Neuronal stem cell (in vitro differentiated cells): Measurements from ENCODE around the gene MIB2.
"Not testable (repeated sequence)": the region's sequence is repeated elsewhere in the genome, so short reads cannot be mapped to it uniquely, and the experiment has no call there.

ENCODE experiments used
- DNase-seq: peaks from one replicate; pipeline ENCODE4 v3.0.0-alpha.2; 2013; ENCODE audit warnings: low spot score
- H2AFZ ChIP-seq: one replicate; pipeline ENCODE4 v1.6.1; 2013; ENCODE audit warnings: mild to moderate bottlenecking, low read length, inconsistent platforms
- H2AK5ac ChIP-seq: 2 replicates; pipeline ENCODE4 v1.6.1; 2013; ENCODE audit warnings: low read depth, mild to moderate bottlenecking, inconsistent platforms, low read length, moderate library complexity, mixed read lengths
- H2BK120ac ChIP-seq: 2 replicates; pipeline ENCODE4 v1.6.1; 2013; ENCODE audit warnings: low read depth, mild to moderate bottlenecking, inconsistent platforms, low read length, moderate library complexity, mixed read lengths
- H2BK12ac ChIP-seq: one replicate; pipeline ENCODE4 v1.6.1; 2013; ENCODE audit warnings: low read length, inconsistent platforms
- H2BK15ac ChIP-seq: 2 replicates; pipeline ENCODE4 v1.6.1; 2013; ENCODE audit warnings: mild to moderate bottlenecking, low read length, inconsistent platforms, mixed read lengths
- H2BK5ac ChIP-seq: one replicate; pipeline ENCODE4 v1.6.1; 2013; ENCODE audit warnings: inconsistent platforms, mild to moderate bottlenecking, low read length, moderate library complexity
- H3K14ac ChIP-seq: one replicate; pipeline ENCODE4 v1.6.1; 2013; ENCODE audit warnings: low read length, inconsistent platforms
- H3K18ac ChIP-seq: 2 replicates; pipeline ENCODE4 v1.6.1; 2013; ENCODE audit warnings: low read length, inconsistent platforms
- H3K23ac ChIP-seq: 2 replicates; pipeline ENCODE4 v1.6.1; 2013; ENCODE audit warnings: low read depth, mild to moderate bottlenecking, mixed read lengths, low read length, inconsistent platforms; ENCODE audit not compliant: poor library complexity
- H3K27ac ChIP-seq: replicated peaks from 3 replicates; pipeline ENCODE4 v1.5.1; 2013; ENCODE audit warnings: low read length, inconsistent platforms
- H3K27me3 ChIP-seq, 3 experiments: 2 replicates each; pipeline ENCODE4 v1.6.1; 2013; ENCODE audit warnings: low read length in 3 of 3, mild to moderate bottlenecking in 2 of 3, inconsistent platforms in 1 of 3, low read depth in 1 of 3, mixed read lengths in 1 of 3, moderate library complexity in 1 of 3; ENCODE audit not compliant: control insufficient read depth in 3 of 3, insufficient read depth in 3 of 3
- H3K36me3 ChIP-seq, 2 donors: replicated peaks in 1 of 2; 2 replicates each; pipeline ENCODE4 v1.6.1; 2013; ENCODE audit warnings: low read length in 2 of 2; ENCODE audit not compliant: control insufficient read depth in 2 of 2, insufficient read depth in 2 of 2
- H3K4ac ChIP-seq: 2 replicates; pipeline ENCODE4 v1.6.1; 2013; ENCODE audit warnings: inconsistent platforms, mild to moderate bottlenecking, low read length, moderate library complexity
- H3K4me1 ChIP-seq, 2 donors: 1 replicate in 1 of 2; 2 replicates in 1 of 2; pipeline ENCODE4 v1.6.1; 2013; ENCODE audit warnings: low read length in 2 of 2, low read depth in 1 of 2; ENCODE audit not compliant: control insufficient read depth in 2 of 2, insufficient read depth in 1 of 2
- H3K4me2 ChIP-seq: one replicate; pipeline ENCODE4 v1.6.1; 2013; ENCODE audit warnings: mild to moderate bottlenecking, low read length, inconsistent platforms; ENCODE audit not compliant: insufficient read depth, poor library complexity, severe bottlenecking
- H3K4me3 ChIP-seq, 2 donors: 2 replicates each; pipeline ENCODE4 v1.5.1; 2013; ENCODE audit warnings: low read length in 2 of 2, mild to moderate bottlenecking in 2 of 2, inconsistent platforms in 1 of 2, moderate library complexity in 1 of 2
- H3K79me1 ChIP-seq: one replicate; pipeline ENCODE4 v1.6.1; 2013; ENCODE audit warnings: low read depth, mild to moderate bottlenecking, inconsistent platforms, low read length, moderate library complexity
- H3K9ac ChIP-seq: one replicate; pipeline ENCODE4 v1.6.1; 2013; ENCODE audit warnings: mild to moderate bottlenecking, low read depth, low read length, inconsistent platforms; ENCODE audit not compliant: poor library complexity
- H3K9me3 ChIP-seq, 2 donors: replicated peaks in 1 of 2; 2 replicates each; pipeline versions ENCODE3 to v1.6.1; 2013; ENCODE audit warnings: low read length in 2 of 2, mild to moderate bottlenecking in 2 of 2, inconsistent platforms in 1 of 2, low read depth in 1 of 2, mixed read lengths in 1 of 2, moderate library complexity in 1 of 2; ENCODE audit not compliant: control insufficient read depth in 2 of 2, insufficient read depth in 1 of 2
- H4K8ac ChIP-seq: one replicate; pipeline ENCODE4 v1.6.1; 2013; ENCODE audit warnings: low read depth, mild to moderate bottlenecking, inconsistent platforms, low read length, moderate library complexity
- H4K91ac ChIP-seq: one replicate; pipeline ENCODE4 v1.6.1; 2013; ENCODE audit warnings: low read length, low read depth, mild to moderate bottlenecking, inconsistent platforms; ENCODE audit not compliant: poor library complexity
- WGBS, 2 donors: extraction: QIAGEN DNeasy Blood & Tissue Kit; methylation state at CpG; one replicate each; pipeline ENCODE4 v1.1.7; 2013; ENCODE audit warnings: missing lambda C conversion rate in 2 of 2, mixed read lengths in 1 of 2; ENCODE audit not compliant: insufficient read length in 2 of 2, insufficient replicate concordance in 1 of 2; ENCODE audit errors: extremely low coverage in 2 of 2; 5-methylcytosine and 5-hydroxymethylcytosine counted together

MIB2 gene

GRCh38 chr1:1636621-1637478 is 21.6 kb downstream of the MIB2 start:
- not testable (repeated sequence) for H3K79me1 ChIP-seq, H2AK5ac ChIP-seq, H2AFZ ChIP-seq, DNase-seq, H3K27me3 ChIP-seq, H2BK12ac ChIP-seq, H3K4me2 ChIP-seq, H3K4me3 ChIP-seq, H3K4me1 ChIP-seq, H3K27ac ChIP-seq, H3K18ac ChIP-seq, H4K8ac ChIP-seq, H2BK5ac ChIP-seq, H3K9me3 ChIP-seq, H3K14ac ChIP-seq, H3K4ac ChIP-seq, H2BK15ac ChIP-seq, H2BK120ac ChIP-seq, H4K91ac ChIP-seq, H3K23ac ChIP-seq, H3K9ac ChIP-seq
- no CpG with 5 or more reads among the region's 37 CpGs for WGBS, 2 donors
- H3K36me3 ChIP-seq: peaks cover 3 to 14% of the 10 kb centered on the region in 2 donors

GRCh38 chr1:1637479-1637875 is 22.2 kb downstream of the MIB2 start:
- not testable (repeated sequence) for H3K4me1 ChIP-seq, DNase-seq, H3K18ac ChIP-seq, H2BK120ac ChIP-seq, H3K9me3 ChIP-seq, H3K79me1 ChIP-seq, H2AK5ac ChIP-seq, H3K23ac ChIP-seq, H3K4me2 ChIP-seq, H3K4ac ChIP-seq, H3K9ac ChIP-seq, H2BK12ac ChIP-seq, H3K14ac ChIP-seq, H3K27ac ChIP-seq, H3K27me3 ChIP-seq, H2BK15ac ChIP-seq, H2AFZ ChIP-seq, H4K8ac ChIP-seq, H4K91ac ChIP-seq, H2BK5ac ChIP-seq, H3K4me3 ChIP-seq
- peaks cover 3 to 14% of the 10 kb centered on the region in 2 donors for H3K36me3 ChIP-seq
- WGBS, 2 donors: no CpG with 5 or more reads among the region's 14 CpGs

DNA sequence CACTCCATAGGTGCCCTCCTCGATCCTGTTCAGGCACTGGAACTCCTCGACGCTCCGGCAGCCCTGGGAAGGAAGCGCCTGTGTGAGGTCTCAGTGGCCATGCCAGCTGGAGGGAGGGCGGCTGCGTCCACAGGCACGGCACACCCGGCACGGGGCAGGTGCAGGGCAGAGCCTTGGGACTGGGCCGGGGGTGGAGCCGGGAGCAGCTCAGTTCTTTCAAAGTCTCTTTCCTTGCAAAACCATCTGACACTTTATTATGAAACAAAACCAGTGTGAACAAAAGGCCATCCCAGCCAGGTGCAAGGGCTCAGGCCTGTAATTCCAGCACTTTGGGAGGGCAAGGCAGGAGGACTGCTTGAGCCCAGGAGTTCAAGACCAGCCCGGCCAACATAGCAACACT is 23.2 kb downstream of the MIB2 start:
- H3K27me3 ChIP-seq, H2BK12ac ChIP-seq, H3K9ac ChIP-seq, H4K91ac ChIP-seq, H3K4me3 ChIP-seq, H3K79me1 ChIP-seq, H3K4me2 ChIP-seq, H3K4ac ChIP-seq, H2AFZ ChIP-seq, H2BK5ac ChIP-seq, H3K23ac ChIP-seq, H3K18ac ChIP-seq, H2BK15ac ChIP-seq, H2BK120ac ChIP-seq, H2AK5ac ChIP-seq, H3K9me3 ChIP-seq, DNase-seq, H3K27ac ChIP-seq, H4K8ac ChIP-seq, H3K14ac ChIP-seq, H3K4me1 ChIP-seq: not testable (repeated sequence)
- peaks cover 3 to 14% of the 10 kb centered on the region in 2 donors for H3K36me3 ChIP-seq
- no CpG with 5 or more reads among the region's 13 CpGs for WGBS, 2 donors

DNA sequence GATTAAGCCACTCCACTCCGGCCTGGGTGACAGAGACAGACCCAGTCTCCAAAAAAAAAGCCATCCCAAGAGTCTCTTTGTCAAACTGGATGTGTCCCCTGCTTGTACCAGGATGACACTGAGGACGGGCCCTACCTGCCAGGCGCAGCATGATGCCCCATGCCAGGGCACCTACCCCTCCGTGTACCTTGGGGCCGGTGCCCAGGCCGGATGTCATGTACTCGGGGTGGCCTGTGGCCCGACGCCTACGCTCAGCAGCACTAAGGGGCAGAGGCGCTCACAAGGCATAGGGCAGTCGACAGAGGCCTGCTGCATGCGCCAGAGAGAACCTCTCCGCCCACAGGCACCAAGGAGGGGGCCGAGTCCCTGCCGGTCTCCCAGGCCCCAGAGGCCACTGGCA is 24.1 kb downstream of the MIB2 start:
- H3K27ac ChIP-seq, H3K23ac ChIP-seq, H3K4me2 ChIP-seq, H2BK12ac ChIP-seq, H3K79me1 ChIP-seq, H2AFZ ChIP-seq, H2BK15ac ChIP-seq, H3K4me3 ChIP-seq, H3K4me1 ChIP-seq, H4K91ac ChIP-seq, H2BK5ac ChIP-seq, H2AK5ac ChIP-seq, DNase-seq, H3K18ac ChIP-seq, H3K9me3 ChIP-seq, H4K8ac ChIP-seq, H3K27me3 ChIP-seq, H3K14ac ChIP-seq, H3K9ac ChIP-seq, H2BK120ac ChIP-seq, H3K4ac ChIP-seq: not testable (repeated sequence)
- no CpG with 5 or more reads among the region's 16 CpGs for WGBS, 2 donors
- H3K36me3 ChIP-seq: peaks cover 3 to 14% of the 10 kb centered on the region in 2 donors
